HepG2 (cell line): ENCODE data around the gene UBTD2. TPM values are rescaled to one million over a fixed set of nuclear protein-coding genes. Genes with fewer than 3 reads are reported as not detected.

Source experiments
- ATAC-seq: fragments of 200-7000 bp; cut with Tn5 transposase; 3 replicates; pipeline ENCODE4 v1.9.1; 2020; ENCODE audit warnings: mild to moderate bottlenecking, moderate library complexity
- BruUV-seq: library from RNA; stranded (reverse); fragments of 400-500 nt; replicated peaks from 2 replicates; lab custom pipeline; 2021; lab: Mats Ljungman, UMichigan
- CTCF ChIA-PET: fragments of 300-600 bp; formaldehyde crosslinking; extraction: SDS; loops from one replicate; lab custom pipeline; 2021; ENCODE audit warnings: low total read pairs, inconsistent platforms, low intra/inter-chr PET ratio; lab: Yijun Ruan, JAX
- POLR2A ChIA-PET: fragments of 350-600 bp; sonication (Branson Sonifier 250); formaldehyde crosslinking; loops from one replicate; lab custom pipeline; 2020; ENCODE audit warnings: antibody characterized with exemption, inconsistent platforms; lab: Yijun Ruan, JAX
- DNase-seq: peaks from one replicate; pipeline ENCODE4 v3.0.0-alpha.2; 2015; ENCODE audit warnings: low spot score
- FAIRE-seq: peaks from 3 replicates; lab custom pipeline; 2011; peaks lifted over from hg19 to GRCh38; lab: Jason Lieb, UNC
- H2AFZ ChIP-seq: one replicate; pipeline ENCODE4 v1.6.1; 2011; ENCODE audit warnings: low read length, inconsistent platforms
- H3K27ac ChIP-seq: fragments of 300-600 bp; 3 replicates; pipeline ENCODE4 v1.8.0; 2011; ENCODE audit warnings: mixed run types, mild to moderate bottlenecking, mixed read lengths, low read length, inconsistent platforms; ENCODE audit not compliant: insufficient read depth; ENCODE audit errors: extremely low read length
- H3K27me3 ChIP-seq, 2 experiments: fragments of 200-600 bp in 1 of 2; 2 replicates in 1 of 2; 3 replicates in 1 of 2; pipeline versions ENCODE4 v1.6.0 to v1.8.0; 2011; ENCODE audit warnings: low read length in 2 of 2, mild to moderate bottlenecking in 2 of 2, moderate library complexity in 2 of 2, inconsistent platforms in 1 of 2; ENCODE audit not compliant: insufficient read depth in 2 of 2, control insufficient read depth in 1 of 2
- H3K36me3 ChIP-seq, 2 experiments: fragments of 200-600 bp in 1 of 2; replicated peaks in 1 of 2; 2 replicates in 1 of 2; 3 replicates in 1 of 2; pipeline versions ENCODE4 v1.5.1 to v1.8.0; 2011; ENCODE audit warnings: low read length in 2 of 2, inconsistent platforms in 1 of 2; ENCODE audit not compliant: insufficient read depth in 2 of 2, control insufficient read depth in 1 of 2
- H3K4me1 ChIP-seq: 2 replicates; pipeline ENCODE4 v1.5.1; 2012; ENCODE audit warnings: low read length, inconsistent platforms; ENCODE audit not compliant: insufficient read depth
- H3K4me2 ChIP-seq: 2 replicates; pipeline ENCODE4 v1.6.0; 2011; ENCODE audit warnings: low read depth, low read length, inconsistent platforms
- H3K4me3 ChIP-seq, 3 experiments: fragments of 200-600 bp in 1 of 3; sonication (generic), shearing (Covaris generic) in 1 of 3; replicated peaks in 1 of 3; 2 replicates each; pipeline ENCODE4 v1.5.1; 2011 to 2016; ENCODE audit warnings: low read length in 3 of 3, inconsistent platforms in 2 of 3, low read depth in 2 of 3, mild to moderate bottlenecking in 2 of 3, control low read depth in 1 of 3, mixed read lengths in 1 of 3; ENCODE audit not compliant: insufficient read depth in 1 of 3
- H3K79me2 ChIP-seq: one replicate; pipeline ENCODE4 v1.6.1; 2011; ENCODE audit warnings: low read length, inconsistent platforms; ENCODE audit not compliant: insufficient read depth
- H3K9ac ChIP-seq: 2 replicates; pipeline ENCODE4 v1.6.0; 2011; ENCODE audit warnings: mild to moderate bottlenecking, low read depth, low read length, inconsistent platforms; ENCODE audit not compliant: insufficient read depth
- H3K9me3 ChIP-seq: 2 replicates; pipeline ENCODE4 v1.5.1; 2012; ENCODE audit warnings: mild to moderate bottlenecking, low read length
- H4K20me1 ChIP-seq: 2 replicates; pipeline ENCODE4 v1.6.0; 2011; ENCODE audit warnings: inconsistent platforms, mild to moderate bottlenecking, low read length, moderate library complexity; ENCODE audit not compliant: insufficient read depth
- ATF1 ChIP-seq: IDR thresholded peaks from 2 replicates; pipeline ENCODE4 v1.6.1; 2016; ENCODE audit warnings: mild to moderate bottlenecking, control low read depth
- CBX1 ChIP-seq: IDR thresholded peaks from one replicate; pipeline ENCODE4 v1.6.1; 2016; ENCODE audit warnings: antibody characterized with exemption, low read depth
- DNMT3B ChIP-seq: conservative IDR thresholded peaks from 2 replicates; pipeline ENCODE4 v1.6.1; 2016; ENCODE audit warnings: missing biosample characterization, control low read depth
- LCORL ChIP-seq, 2 experiments: fragments of 450-650 bp in 1 of 2; sonication (generic) in 1 of 2; formaldehyde crosslinking in 1 of 2; IDR thresholded peaks; 2 replicates each; pipeline versions ENCODE4 v1.5.0 to v1.6.1; 2017 to 2020; ENCODE audit warnings: antibody characterized with exemption in 1 of 2, missing genetic modification reagents in 1 of 2
- ZBTB20 ChIP-seq: sonication (generic); formaldehyde crosslinking; IDR thresholded peaks from 2 replicates; pipeline ENCODE4 v1.8.1; 2023; ENCODE audit warnings: missing genetic modification reagents, low read depth, mild to moderate bottlenecking, borderline replicate concordance
- ZMYM3 ChIP-seq: sonication (generic); formaldehyde crosslinking; IDR thresholded peaks from 2 replicates; pipeline ENCODE4 v1.5.1; 2020; ENCODE audit warnings: mild to moderate bottlenecking, missing genetic modification reagents
- ZNF121 ChIP-seq: sonication (generic); formaldehyde crosslinking; IDR thresholded peaks from 2 replicates; pipeline ENCODE4 v1.5.0; 2020; ENCODE audit warnings: mild to moderate bottlenecking, missing genetic modification reagents
- ZNF430 ChIP-seq: sonication (generic); formaldehyde crosslinking; IDR thresholded peaks from 2 replicates; pipeline ENCODE4 v1.9.0; 2021; ENCODE audit warnings: mild to moderate bottlenecking, missing genetic modification reagents
- ZNF441 ChIP-seq: sonication (generic); formaldehyde crosslinking; IDR thresholded peaks from 2 replicates; pipeline ENCODE4 v1.7.0; 2021; ENCODE audit warnings: missing genetic modification reagents, borderline replicate concordance
- ZNF446 ChIP-seq: sonication (generic); formaldehyde crosslinking; IDR thresholded peaks from 2 replicates; pipeline ENCODE4 v1.5.0; 2020; ENCODE audit warnings: mild to moderate bottlenecking, missing genetic modification reagents
- ZNF549 ChIP-seq: sonication (generic); formaldehyde crosslinking; IDR thresholded peaks from 2 replicates; pipeline ENCODE4 v1.5.0; 2020; ENCODE audit warnings: missing genetic modification reagents
- ZNF644 ChIP-seq: IDR thresholded peaks from 2 replicates; pipeline ENCODE4 v1.6.1; 2016; ENCODE audit warnings: low read depth
- WGBS: methylation state at CpG from one replicate; pipeline ENCODE4 v1.1.6; 2017; ENCODE audit warnings: low lambda C conversion rate; 5-methylcytosine and 5-hydroxymethylcytosine counted together
- in situ Hi-C: cut with HindIII; loops from 2 replicates; pipeline ENCODE4 v1.10.0; 2017; ENCODE audit warnings: low pct_unique_long_range_greater_than_20kb; ENCODE audit not compliant: extremely low pct_ligation_motif_present
- intact Hi-C: fragments of 100-400 bp; cut with micrococcal nuclease; formaldehyde crosslinking; loops from one replicate; pipeline ENCODE4 v1.10.0; 2022; ENCODE audit not compliant: unreplicated experiment
- polyA plus RNA-seq, 8 experiments: library from polyadenylated mRNA; depleted of rRNA in 3 of 8; stranded (reverse) in 7 of 8; unstranded in 1 of 8; fragments of >200 nt; fragmentation: Illumina TruSeq in 4 of 8; extraction: Trizol in 4 of 8; gene quantifications; 2 replicates each; pipeline versions ENCODE4 v1.2.1 to v1.2.3, GENCODE V29; 2011 to 2016; ENCODE audit warnings: low read depth in 4 of 8, missing spikeins in 1 of 8, mixed read lengths in 1 of 8; ENCODE audit not compliant: insufficient read depth in 1 of 8
- total RNA-seq, 5 experiments: library from RNA; depleted of rRNA; stranded (reverse); fragments of >200 nt; fragmentation: Illumina TruSeq; extraction: Trizol; gene quantifications; 2 replicates each; pipeline ENCODE4 v1.2.3, GENCODE V29; 2016; ENCODE audit warnings: low read depth in 1 of 5
- TF ChIP-seq, protein P1 (sequence below): sonication (generic); formaldehyde crosslinking; IDR thresholded peaks from 2 replicates; pipeline ENCODE4 v1.4.0; 2020; ENCODE audit warnings: mild to moderate bottlenecking, missing genetic modification reagents, borderline replicate concordance
- TF ChIP-seq, protein P2 (sequence below): sonication (generic); formaldehyde crosslinking; IDR thresholded peaks from 2 replicates; pipeline ENCODE4 v1.8.1; 2023; ENCODE audit warnings: mild to moderate bottlenecking, missing genetic modification reagents
- TF ChIP-seq, protein P3 (sequence below): sonication (generic); formaldehyde crosslinking; IDR thresholded peaks from 2 replicates; pipeline ENCODE4 v1.5.0; 2020; ENCODE audit warnings: mild to moderate bottlenecking, missing genetic modification reagents, borderline replicate concordance
- TF ChIP-seq, protein P4 (sequence below): sonication (generic); formaldehyde crosslinking; IDR thresholded peaks from 2 replicates; pipeline ENCODE4 v1.5.0; 2020; ENCODE audit warnings: missing genetic modification reagents

The UBTD2 gene
- total and polyA plus RNA-seq, 2 of the 13 experiments (the other 11 are each of a cell fraction or from before 2014, with no cell fraction given), result 15.2 to 24.1 TPM

DNA sequence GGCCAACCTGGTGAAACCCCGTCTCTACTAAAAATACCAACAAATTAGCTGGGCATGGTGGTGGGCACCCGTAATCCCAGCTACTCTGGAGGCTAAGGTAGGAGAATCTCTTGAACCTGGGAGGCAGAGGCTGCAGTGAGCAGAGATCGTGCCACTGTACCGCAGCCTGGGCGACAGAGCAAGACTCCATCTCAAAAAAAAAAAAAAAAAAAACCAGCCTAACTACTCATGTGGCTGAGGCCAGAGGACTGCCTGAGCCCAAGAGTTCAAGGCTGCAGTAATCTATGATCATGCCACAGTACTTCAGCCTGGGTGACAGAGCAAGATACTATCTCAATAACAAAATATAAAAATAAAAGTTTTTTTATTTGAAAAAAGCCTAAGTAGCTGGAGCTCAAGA is 3.2 kb downstream of the UBTD2 start:
- 62% methylated on average over 5 of the region's 5 CpGs for WGBS
- FAIRE-seq (no peak), ATAC-seq (peak; percentile 9; the same call in 1 of the 3 replicates), DNase-seq (peak; percentile 48)
- Histone ChIP-seq H4K20me1 (peaks cover 17% of the 10 kb centered on the region; the same call in 1 of the 2 replicates), H3K4me3 (peak overlapping the region in 2 of 3 experiments; percentile 82 to 87; a peak in 2 of 6 replicates), H3K79me2 (peaks cover 78% of the 10 kb centered on the region), H3K36me3 (0 out of 5 replicates have a peak, but pooled peaks cover 0 to 3% of the 10 kb centered on the region in 2 experiments), H3K4me1 (peaks cover 73% of the 10 kb centered on the region), H2AFZ (no peak overlapping the region), H3K9ac (no peak overlapping the region), H3K4me2 (peak overlapping the region; percentile 83), H3K27me3 (no peaks in the 10 kb centered on the region; a peak in 1 of 5 replicates), H3K27ac (peak overlapping the region; percentile 54), H3K9me3 (no peaks in the 10 kb centered on the region)
- POLR2A ChIA-PET, result no interaction called here
- CTCF ChIA-PET, result no interaction called here
- no TSS peak for BruUV-seq
- in situ Hi-C loops (loop anchor here (10.0 kb wide), 1 partner anchor 176 kb away; no protein-coding TSS in a partner anchor), intact Hi-C loops (loop anchor here (5.0 kb wide), 2 partner anchors 43 to 73 kb away; no protein-coding TSS in a partner anchor)
- no peak for TF ChIP-seq CBX1
- no peak for TF ChIP-seq ZNF549 (CRISPR knock-in tag)
- peak; percentile 85 for TF ChIP-seq ZNF121
- TF ChIP-seq, protein P1, sequence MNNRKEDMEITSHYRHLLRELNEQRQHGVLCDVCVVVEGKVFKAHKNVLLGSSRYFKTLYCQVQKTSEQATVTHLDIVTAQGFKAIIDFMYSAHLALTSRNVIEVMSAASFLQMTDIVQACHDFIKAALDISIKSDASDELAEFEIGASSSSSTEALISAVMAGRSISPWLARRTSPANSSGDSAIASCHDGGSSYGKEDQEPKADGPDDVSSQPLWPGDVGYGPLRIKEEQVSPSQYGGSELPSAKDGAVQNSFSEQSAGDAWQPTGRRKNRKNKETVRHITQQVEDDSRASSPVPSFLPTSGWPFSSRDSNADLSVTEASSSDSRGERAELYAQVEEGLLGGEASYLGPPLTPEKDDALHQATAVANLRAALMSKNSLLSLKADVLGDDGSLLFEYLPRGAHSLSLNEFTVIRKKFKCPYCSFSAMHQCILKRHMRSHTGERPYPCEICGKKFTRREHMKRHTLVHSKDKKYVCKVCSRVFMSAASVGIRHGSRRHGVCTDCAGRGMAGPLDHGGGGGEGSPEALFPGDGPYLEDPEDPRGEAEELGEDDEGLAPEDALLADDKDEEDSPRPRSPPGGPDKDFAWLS (CRISPR knock-in tag), result no peak
- peak; percentile 38; the same call in 1 of the 2 replicates for TF ChIP-seq ZMYM3 (CRISPR knock-in tag)
- TF ChIP-seq, protein P2, sequence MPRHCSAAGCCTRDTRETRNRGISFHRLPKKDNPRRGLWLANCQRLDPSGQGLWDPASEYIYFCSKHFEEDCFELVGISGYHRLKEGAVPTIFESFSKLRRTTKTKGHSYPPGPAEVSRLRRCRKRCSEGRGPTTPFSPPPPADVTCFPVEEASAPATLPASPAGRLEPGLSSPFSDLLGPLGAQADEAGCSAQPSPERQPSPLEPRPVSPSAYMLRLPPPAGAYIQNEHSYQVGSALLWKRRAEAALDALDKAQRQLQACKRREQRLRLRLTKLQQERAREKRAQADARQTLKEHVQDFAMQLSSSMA (CRISPR knock-in tag), result no peak
- TF ChIP-seq ZNF644, result no peak
- no peak for TF ChIP-seq ATF1 (CRISPR knock-in tag)
- no peak for TF ChIP-seq ZBTB20 (CRISPR knock-in tag)
- no peak for TF ChIP-seq LCORL (IDR thresholded peaks at IDR 0.05)
- TF ChIP-seq LCORL (CRISPR knock-in tag; IDR thresholded peaks at IDR 0.05), result no peak
- TF ChIP-seq ZNF446, result no peak
- TF ChIP-seq, protein P3, sequence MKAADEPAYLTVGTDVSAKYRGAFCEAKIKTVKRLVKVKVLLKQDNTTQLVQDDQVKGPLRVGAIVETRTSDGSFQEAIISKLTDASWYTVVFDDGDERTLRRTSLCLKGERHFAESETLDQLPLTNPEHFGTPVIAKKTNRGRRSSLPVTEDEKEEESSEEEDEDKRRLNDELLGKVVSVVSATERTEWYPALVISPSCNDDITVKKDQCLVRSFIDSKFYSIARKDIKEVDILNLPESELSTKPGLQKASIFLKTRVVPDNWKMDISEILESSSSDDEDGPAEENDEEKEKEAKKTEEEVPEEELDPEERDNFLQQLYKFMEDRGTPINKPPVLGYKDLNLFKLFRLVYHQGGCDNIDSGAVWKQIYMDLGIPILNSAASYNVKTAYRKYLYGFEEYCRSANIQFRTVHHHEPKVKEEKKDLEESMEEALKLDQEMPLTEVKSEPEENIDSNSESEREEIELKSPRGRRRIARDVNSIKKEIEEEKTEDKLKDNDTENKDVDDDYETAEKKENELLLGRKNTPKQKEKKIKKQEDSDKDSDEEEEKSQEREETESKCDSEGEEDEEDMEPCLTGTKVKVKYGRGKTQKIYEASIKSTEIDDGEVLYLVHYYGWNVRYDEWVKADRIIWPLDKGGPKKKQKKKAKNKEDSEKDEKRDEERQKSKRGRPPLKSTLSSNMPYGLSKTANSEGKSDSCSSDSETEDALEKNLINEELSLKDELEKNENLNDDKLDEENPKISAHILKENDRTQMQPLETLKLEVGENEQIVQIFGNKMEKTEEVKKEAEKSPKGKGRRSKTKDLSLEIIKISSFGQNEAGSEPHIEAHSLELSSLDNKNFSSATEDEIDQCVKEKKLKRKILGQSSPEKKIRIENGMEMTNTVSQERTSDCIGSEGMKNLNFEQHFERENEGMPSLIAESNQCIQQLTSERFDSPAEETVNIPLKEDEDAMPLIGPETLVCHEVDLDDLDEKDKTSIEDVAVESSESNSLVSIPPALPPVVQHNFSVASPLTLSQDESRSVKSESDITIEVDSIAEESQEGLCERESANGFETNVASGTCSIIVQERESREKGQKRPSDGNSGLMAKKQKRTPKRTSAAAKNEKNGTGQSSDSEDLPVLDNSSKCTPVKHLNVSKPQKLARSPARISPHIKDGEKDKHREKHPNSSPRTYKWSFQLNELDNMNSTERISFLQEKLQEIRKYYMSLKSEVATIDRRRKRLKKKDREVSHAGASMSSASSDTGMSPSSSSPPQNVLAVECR (CRISPR knock-in tag), result 0 out of 2 replicates have a peak, but pooled peaks have one; percentile 18
- TF ChIP-seq DNMT3B, result no peak
- peak; percentile 94 for TF ChIP-seq ZNF441 (CRISPR knock-in tag)
- no peak for TF ChIP-seq ZNF430 (CRISPR knock-in tag)
- TF ChIP-seq, protein P4, sequence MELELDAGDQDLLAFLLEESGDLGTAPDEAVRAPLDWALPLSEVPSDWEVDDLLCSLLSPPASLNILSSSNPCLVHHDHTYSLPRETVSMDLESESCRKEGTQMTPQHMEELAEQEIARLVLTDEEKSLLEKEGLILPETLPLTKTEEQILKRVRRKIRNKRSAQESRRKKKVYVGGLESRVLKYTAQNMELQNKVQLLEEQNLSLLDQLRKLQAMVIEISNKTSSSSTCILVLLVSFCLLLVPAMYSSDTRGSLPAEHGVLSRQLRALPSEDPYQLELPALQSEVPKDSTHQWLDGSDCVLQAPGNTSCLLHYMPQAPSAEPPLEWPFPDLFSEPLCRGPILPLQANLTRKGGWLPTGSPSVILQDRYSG (CRISPR knock-in tag), result no peak
